Hepatocyte (in vitro differentiated cells): Measurements from ENCODE around the gene DPYSL3.

Experiments used
- EZH2phosphoT487 ChIP-seq: fragments of 200-600 bp; sonication (generic); IDR thresholded peaks from one replicate; pipeline ENCODE4 v1.6.1; 2018; ENCODE audit warnings: antibody characterized with exemption, mild to moderate bottlenecking, low read depth, moderate library complexity; ENCODE audit not compliant: unreplicated experiment, severe bottlenecking
- TF ChIP-seq, protein P1 (sequence below): fragments of 200-600 bp; sonication (generic); IDR thresholded peaks from 2 replicates; pipeline ENCODE4 v1.5.1; 2016; ENCODE audit warnings: antibody characterized with exemption, mild to moderate bottlenecking; ENCODE audit not compliant: poor library complexity

DNA sequence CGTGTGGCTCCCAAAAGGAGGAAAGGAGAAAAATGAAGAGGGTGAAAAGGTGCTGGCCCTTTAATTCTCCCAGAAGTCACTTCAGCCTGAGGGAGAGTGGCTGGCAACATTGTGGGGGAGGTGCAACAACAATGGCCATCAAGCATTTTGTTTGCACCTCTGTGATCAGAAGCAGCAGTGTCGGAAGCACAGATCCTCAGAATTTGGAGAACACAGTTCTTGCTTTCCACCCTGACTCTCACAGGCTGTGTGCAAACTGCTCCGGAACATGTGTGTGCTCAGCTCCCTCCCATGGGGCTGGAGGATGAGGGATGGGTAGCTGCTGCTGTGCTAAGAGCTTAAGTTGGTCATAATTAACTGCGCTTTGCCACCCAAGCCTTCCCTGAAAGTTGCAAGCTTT, 127.1 kb downstream of the DPYSL3 start:
- no peak for TF ChIP-seq EZH2phosphoT487
- TF ChIP-seq, protein P1, sequence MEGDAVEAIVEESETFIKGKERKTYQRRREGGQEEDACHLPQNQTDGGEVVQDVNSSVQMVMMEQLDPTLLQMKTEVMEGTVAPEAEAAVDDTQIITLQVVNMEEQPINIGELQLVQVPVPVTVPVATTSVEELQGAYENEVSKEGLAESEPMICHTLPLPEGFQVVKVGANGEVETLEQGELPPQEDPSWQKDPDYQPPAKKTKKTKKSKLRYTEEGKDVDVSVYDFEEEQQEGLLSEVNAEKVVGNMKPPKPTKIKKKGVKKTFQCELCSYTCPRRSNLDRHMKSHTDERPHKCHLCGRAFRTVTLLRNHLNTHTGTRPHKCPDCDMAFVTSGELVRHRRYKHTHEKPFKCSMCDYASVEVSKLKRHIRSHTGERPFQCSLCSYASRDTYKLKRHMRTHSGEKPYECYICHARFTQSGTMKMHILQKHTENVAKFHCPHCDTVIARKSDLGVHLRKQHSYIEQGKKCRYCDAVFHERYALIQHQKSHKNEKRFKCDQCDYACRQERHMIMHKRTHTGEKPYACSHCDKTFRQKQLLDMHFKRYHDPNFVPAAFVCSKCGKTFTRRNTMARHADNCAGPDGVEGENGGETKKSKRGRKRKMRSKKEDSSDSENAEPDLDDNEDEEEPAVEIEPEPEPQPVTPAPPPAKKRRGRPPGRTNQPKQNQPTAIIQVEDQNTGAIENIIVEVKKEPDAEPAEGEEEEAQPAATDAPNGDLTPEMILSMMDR = no peak
